Fibroblast of lung (primary cell): ENCODE results near the gene ZNF625.

Experiments
- EZH2 ChIP-seq: IDR thresholded peaks from 2 replicates; pipeline ENCODE4 v1.5.1; 2012; ENCODE audit warnings: low read length, control low read depth, mild to moderate bottlenecking; ENCODE audit errors: missing control alignments
- TF ChIP-seq, protein P1 (sequence below), 2 donors: IDR thresholded peaks in 1 of 2; conservative IDR thresholded peaks in 1 of 2; 1 replicate in 1 of 2; 2 replicates in 1 of 2; pipeline ENCODE4 v1.5.1; 2011 to 2012; ENCODE audit warnings: low read length in 2 of 2, control low read depth in 1 of 2, inconsistent platforms in 1 of 2, low read depth in 1 of 2, mild to moderate bottlenecking in 1 of 2

DNA sequence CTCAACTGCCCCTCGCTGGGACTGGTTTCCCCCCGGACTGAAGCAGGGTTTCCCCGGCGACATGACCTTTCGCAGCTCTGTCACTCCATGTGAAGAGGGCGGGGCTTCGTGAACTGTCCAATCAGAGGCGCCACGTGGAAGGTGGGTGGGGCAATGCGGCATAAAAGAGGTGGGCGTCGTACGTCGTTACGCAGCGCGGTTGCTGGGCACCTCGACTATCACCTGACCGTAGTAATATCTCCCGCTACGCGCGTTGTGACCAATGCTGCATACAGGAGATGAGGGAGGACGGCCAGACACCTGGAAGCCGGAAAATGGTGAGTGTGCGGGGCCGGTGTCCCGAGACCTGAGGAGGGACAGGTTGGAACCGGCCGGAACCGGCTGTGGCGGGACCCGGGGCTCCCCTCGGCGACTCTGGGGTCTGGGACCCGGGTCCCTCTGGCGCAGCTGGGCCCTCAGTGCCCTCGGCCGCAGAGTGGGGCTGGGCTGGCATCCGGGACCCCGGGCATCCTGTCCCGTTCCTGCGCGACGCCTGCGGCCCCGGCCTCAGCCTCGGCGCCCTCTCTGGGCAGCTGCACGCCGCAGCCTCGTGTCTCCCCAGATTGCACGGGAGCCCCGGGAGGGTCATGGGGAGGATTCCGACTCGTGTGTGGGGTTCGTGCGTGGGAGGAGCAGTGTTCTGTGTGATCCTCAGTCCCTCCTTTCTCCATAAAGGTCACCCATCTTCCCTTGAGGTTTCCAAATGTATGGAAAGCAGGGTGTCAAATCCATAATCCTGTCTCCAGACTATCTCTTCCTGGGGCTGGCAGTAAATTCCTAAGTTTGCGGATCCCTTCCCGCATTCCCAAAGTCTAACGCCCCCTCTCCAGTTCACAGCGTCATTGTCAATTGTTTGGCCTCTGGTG is 38.5 kb upstream of the ZNF625 start:
- TF ChIP-seq, protein P1, sequence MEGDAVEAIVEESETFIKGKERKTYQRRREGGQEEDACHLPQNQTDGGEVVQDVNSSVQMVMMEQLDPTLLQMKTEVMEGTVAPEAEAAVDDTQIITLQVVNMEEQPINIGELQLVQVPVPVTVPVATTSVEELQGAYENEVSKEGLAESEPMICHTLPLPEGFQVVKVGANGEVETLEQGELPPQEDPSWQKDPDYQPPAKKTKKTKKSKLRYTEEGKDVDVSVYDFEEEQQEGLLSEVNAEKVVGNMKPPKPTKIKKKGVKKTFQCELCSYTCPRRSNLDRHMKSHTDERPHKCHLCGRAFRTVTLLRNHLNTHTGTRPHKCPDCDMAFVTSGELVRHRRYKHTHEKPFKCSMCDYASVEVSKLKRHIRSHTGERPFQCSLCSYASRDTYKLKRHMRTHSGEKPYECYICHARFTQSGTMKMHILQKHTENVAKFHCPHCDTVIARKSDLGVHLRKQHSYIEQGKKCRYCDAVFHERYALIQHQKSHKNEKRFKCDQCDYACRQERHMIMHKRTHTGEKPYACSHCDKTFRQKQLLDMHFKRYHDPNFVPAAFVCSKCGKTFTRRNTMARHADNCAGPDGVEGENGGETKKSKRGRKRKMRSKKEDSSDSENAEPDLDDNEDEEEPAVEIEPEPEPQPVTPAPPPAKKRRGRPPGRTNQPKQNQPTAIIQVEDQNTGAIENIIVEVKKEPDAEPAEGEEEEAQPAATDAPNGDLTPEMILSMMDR (conservative IDR thresholded peaks at IDR 0.05 in 1 of 2, IDR thresholded peaks at IDR 0.05 in 1 of 2; ENCODE audit: low read depth in 1 of 2, low read length in 2 of 2): no peak
- no peak for TF ChIP-seq EZH2
